Measurements from ENCODE around the gene CCDC117.
A peak's percentile ranks its signal among the peaks of the same experiment; 100 is the strongest.
"Not testable (repeated sequence)": the region's sequence is repeated elsewhere in the genome, so short reads cannot be mapped to it uniquely, and the experiment has no call there.

The CCDC117 gene

GRCh38 chr22:28808716-28809355 is 36.3 kb downstream of the CCDC117 start:
- H3K4me3 Mint-ChIP-seq: no peak overlapping the region
- peaks cover 23% of the 10 kb centered on the region for H3K4me1 Mint-ChIP-seq
- H3K27ac Mint-ChIP-seq: no peak overlapping the region
- no peak for ATAC-seq
- H3K9me3 Mint-ChIP-seq: no peaks in the 10 kb centered on the region
- H3K36me3 Mint-ChIP-seq: peaks cover 15% of the 10 kb centered on the region
- no peaks in the 10 kb centered on the region for H3K27me3 Mint-ChIP-seq

GRCh38 chr22:28810821-28811491 is 38.5 kb downstream of the CCDC117 start:
- Mint-ChIP-seq H3K27ac (no peak overlapping the region), H3K36me3 (peaks cover 29% of the 10 kb centered on the region), H3K4me1 (peaks cover 23% of the 10 kb centered on the region), H3K27me3 (no peaks in the 10 kb centered on the region), H3K9me3 (no peaks in the 10 kb centered on the region), H3K4me3 (no peak overlapping the region)
- no peak for ATAC-seq

GRCh38 chr22:28812516-28812915 is 40.0 kb downstream of the CCDC117 start:
- H3K9me3 Mint-ChIP-seq: no peaks in the 10 kb centered on the region
- peaks cover 23% of the 10 kb centered on the region for H3K4me1 Mint-ChIP-seq
- H3K36me3 Mint-ChIP-seq: peaks cover 29% of the 10 kb centered on the region
- no peak overlapping the region for H3K27ac Mint-ChIP-seq
- no peak for ATAC-seq
- no peak overlapping the region for H3K4me3 Mint-ChIP-seq
- no peaks in the 10 kb centered on the region for H3K27me3 Mint-ChIP-seq

- no peaks in the 10 kb centered on the region for H3K27me3 Mint-ChIP-seq
- no peak overlapping the region for H3K27ac Mint-ChIP-seq
- H3K4me3 Mint-ChIP-seq: no peak overlapping the region
- peaks cover 21% of the 10 kb centered on the region for H3K36me3 Mint-ChIP-seq
- ATAC-seq: no peak
- no peaks in the 10 kb centered on the region for H3K9me3 Mint-ChIP-seq
- peaks cover 33% of the 10 kb centered on the region for H3K4me1 Mint-ChIP-seq
These were observed 41.5 kb downstream of the CCDC117 start for GRCh38 chr22:28813772-28814518.

- H3K27ac Mint-ChIP-seq: no peak overlapping the region
- H3K27me3 Mint-ChIP-seq: no peaks in the 10 kb centered on the region
- H3K4me3 Mint-ChIP-seq: no peak overlapping the region
- ATAC-seq: no peak
- peaks cover 17% of the 10 kb centered on the region for H3K36me3 Mint-ChIP-seq
- H3K9me3 Mint-ChIP-seq: no peaks in the 10 kb centered on the region
- H3K4me1 Mint-ChIP-seq: peaks cover 28% of the 10 kb centered on the region
These were observed 42.6 kb downstream of the CCDC117 start for GRCh38 chr22:28815111-28815510.

GRCh38 chr22:28815729-28816128 is 43.2 kb downstream of the CCDC117 start:
- Mint-ChIP-seq H3K36me3 (peaks cover 17% of the 10 kb centered on the region), H3K27me3 (no peaks in the 10 kb centered on the region), H3K9me3 (no peaks in the 10 kb centered on the region), H3K27ac (no peak overlapping the region), H3K4me1 (peaks cover 22% of the 10 kb centered on the region), H3K4me3 (no peak overlapping the region)
- no peak for ATAC-seq

GRCh38 chr22:28817064-28817463 is 44.6 kb downstream of the CCDC117 start:
- Mint-ChIP-seq H3K4me3 (no peak overlapping the region), H3K9me3 (no peaks in the 10 kb centered on the region), H3K27ac (no peak overlapping the region), H3K27me3 (no peaks in the 10 kb centered on the region), H3K36me3 (peaks cover 17% of the 10 kb centered on the region), H3K4me1 (peaks cover 13% of the 10 kb centered on the region)
- ATAC-seq: no peak

GRCh38 chr22:28817919-28818859 is 45.7 kb downstream of the CCDC117 start:
- Mint-ChIP-seq H3K27me3 (no peaks in the 10 kb centered on the region), H3K27ac (no peak overlapping the region)

GRCh38 chr22:28819253-28820096 is 47.0 kb downstream of the CCDC117 start:
- H3K27ac Mint-ChIP-seq: peak overlapping the region; percentile 32
- no peak overlapping the region for H3K4me3 Mint-ChIP-seq
- no peaks in the 10 kb centered on the region for H3K27me3 Mint-ChIP-seq
- no peaks in the 10 kb centered on the region for H3K9me3 Mint-ChIP-seq
- peaks cover 18% of the 10 kb centered on the region for H3K36me3 Mint-ChIP-seq
- ATAC-seq: no peak
- H3K4me1 Mint-ChIP-seq: peaks cover 16% of the 10 kb centered on the region

More at GRCh38 chr22:28817919-28818859, 45.7 kb downstream of the CCDC117 start:
- no peak overlapping the region for H3K4me3 Mint-ChIP-seq
- H3K36me3 Mint-ChIP-seq: peaks cover 28% of the 10 kb centered on the region
- no peak for ATAC-seq
- H3K9me3 Mint-ChIP-seq: no peaks in the 10 kb centered on the region
- peaks cover 16% of the 10 kb centered on the region for H3K4me1 Mint-ChIP-seq

- H3K9me3 Mint-ChIP-seq: no peaks in the 10 kb centered on the region
- ATAC-seq: no peak
- H3K4me1 Mint-ChIP-seq: peaks cover 16% of the 10 kb centered on the region
- no peak overlapping the region for H3K27ac Mint-ChIP-seq
- H3K27me3 Mint-ChIP-seq: no peaks in the 10 kb centered on the region
- peaks cover 11% of the 10 kb centered on the region for H3K36me3 Mint-ChIP-seq
- no peak overlapping the region for H3K4me3 Mint-ChIP-seq
These were observed 48.4 kb downstream of the CCDC117 start for GRCh38 chr22:28820885-28821284.

- no peak for ATAC-seq
- H3K36me3 Mint-ChIP-seq: peaks cover 11% of the 10 kb centered on the region
- no peaks in the 10 kb centered on the region for H3K9me3 Mint-ChIP-seq
- no peak overlapping the region for H3K4me3 Mint-ChIP-seq
- H3K27ac Mint-ChIP-seq: peak overlapping the region; percentile 17
- no peaks in the 10 kb centered on the region for H3K27me3 Mint-ChIP-seq
- H3K4me1 Mint-ChIP-seq: peaks cover 16% of the 10 kb centered on the region
These were observed 49.0 kb downstream of the CCDC117 start for GRCh38 chr22:28821452-28821851.

GRCh38 chr22:28822930-28823551 is 50.5 kb downstream of the CCDC117 start:
- H3K27me3 Mint-ChIP-seq: no peaks in the 10 kb centered on the region
- H3K4me3 Mint-ChIP-seq: peak overlapping the region; percentile 9
- peaks cover 14% of the 10 kb centered on the region for H3K36me3 Mint-ChIP-seq
- H3K27ac Mint-ChIP-seq: peak overlapping the region; percentile 68
- H3K4me1 Mint-ChIP-seq: peaks cover 12% of the 10 kb centered on the region
- peak; percentile 74 for ATAC-seq
- H3K9me3 Mint-ChIP-seq: no peaks in the 10 kb centered on the region

GRCh38 chr22:28824455-28824854 is 52.0 kb downstream of the CCDC117 start:
- peaks cover 11% of the 10 kb centered on the region for H3K4me1 Mint-ChIP-seq
- peaks cover 16% of the 10 kb centered on the region for H3K36me3 Mint-ChIP-seq
- H3K27ac Mint-ChIP-seq, ATAC-seq, H3K4me3 Mint-ChIP-seq, H3K27me3 Mint-ChIP-seq, H3K9me3 Mint-ChIP-seq: not testable (repeated sequence)

GRCh38 chr22:28826430-28826829 is 53.9 kb downstream of the CCDC117 start:
- H3K27ac Mint-ChIP-seq, H3K9me3 Mint-ChIP-seq, H3K27me3 Mint-ChIP-seq, ATAC-seq, H3K4me3 Mint-ChIP-seq: not testable (repeated sequence)
- Mint-ChIP-seq H3K36me3 (peaks cover 22% of the 10 kb centered on the region), H3K4me1 (peaks cover 12% of the 10 kb centered on the region)
